SK-N-SH (cell line): Measurements from ENCODE around the gene MUC20. TPM values are rescaled to one million over a fixed set of nuclear protein-coding genes. Genes with fewer than 3 reads are reported as not detected.

Experiments
- CTCF ChIA-PET: fragments of 300-600, 350-600 bp; formaldehyde crosslinking; extraction: SDS; loops from one replicate; lab custom pipeline; 2021; lab: Yijun Ruan, JAX
- POLR2A ChIA-PET: fragments of 350-600 bp; sonication (Branson Sonifier 250); formaldehyde crosslinking; extraction: SDS; loops from one replicate; lab custom pipeline; 2020; ENCODE audit warnings: antibody characterized with exemption, inconsistent platforms; lab: Yijun Ruan, JAX
- DNase-seq: peaks from one replicate; pipeline ENCODE4 v3.0.0; 2012
- H2AFZ ChIP-seq: fragments of 200-600 bp; sonication (generic); 2 replicates; pipeline ENCODE4 v1.8.1; 2016; ENCODE audit warnings: antibody characterized with exemption, mild to moderate bottlenecking, low read depth
- H3F3A ChIP-seq: fragments of 200-600 bp; sonication (generic); replicated peaks from 2 replicates; pipeline ENCODE3; 2016; ENCODE audit warnings: antibody characterized with exemption, mild to moderate bottlenecking; ENCODE audit not compliant: insufficient read depth
- H3K27ac ChIP-seq, 2 experiments: fragments of 200-500 bp in 1 of 2; fragments of 200-600 bp in 1 of 2; sonication (Bioruptor generic) in 1 of 2; sonication (generic), shearing (Covaris generic) in 1 of 2; 2 replicates each; pipeline versions ENCODE4 v1.5.1 to v1.6.1; 2014 to 2016; ENCODE audit warnings: low read depth in 2 of 2, inconsistent platforms in 1 of 2, low read length in 1 of 2, mild to moderate bottlenecking in 1 of 2, mixed read lengths in 1 of 2
- H3K27me3 ChIP-seq: fragments of 200-600 bp; sonication (generic), shearing (Covaris generic); 2 replicates; pipeline ENCODE4 v1.6.1; 2016; ENCODE audit warnings: mixed run types; ENCODE audit not compliant: insufficient read depth
- H3K36me3 ChIP-seq, 2 experiments: fragments of 200-500 bp in 1 of 2; fragments of 200-600 bp in 1 of 2; sonication (Bioruptor generic) in 1 of 2; sonication (generic) in 1 of 2; replicated peaks in 1 of 2; 2 replicates each; pipeline versions ENCODE3 to v1.5.1; 2014 to 2016; ENCODE audit warnings: low read length in 1 of 2, mild to moderate bottlenecking in 1 of 2; ENCODE audit not compliant: insufficient read depth in 2 of 2, control insufficient read depth in 1 of 2
- H3K4me1 ChIP-seq, 2 experiments: fragments of 200-500 bp in 1 of 2; fragments of 200-600 bp in 1 of 2; sonication (Bioruptor generic) in 1 of 2; sonication (generic), shearing (Covaris generic) in 1 of 2; 2 replicates each; pipeline versions ENCODE4 v1.5.1 to v1.6.1; 2014 to 2016; ENCODE audit warnings: low read depth in 1 of 2, low read length in 1 of 2, mixed run types in 1 of 2; ENCODE audit not compliant: insufficient read depth in 2 of 2, control insufficient read depth in 1 of 2
- H3K4me2 ChIP-seq: fragments of 200-600 bp; sonication (generic), shearing (Covaris generic); 2 replicates; pipeline ENCODE4 v1.6.1; 2017; ENCODE audit warnings: mixed run types
- H3K4me3 ChIP-seq, 2 experiments: fragments of 200-500 bp in 1 of 2; fragments of 200-600 bp in 1 of 2; sonication (Bioruptor generic) in 1 of 2; sonication (generic), shearing (Covaris generic) in 1 of 2; 2 replicates each; pipeline versions ENCODE4 v1.5.1 to v1.8.1; 2014 to 2016; ENCODE audit warnings: low read depth in 2 of 2, inconsistent platforms in 1 of 2, low read length in 1 of 2, mild to moderate bottlenecking in 1 of 2, mixed read lengths in 1 of 2, moderate library complexity in 1 of 2
- H3K79me2 ChIP-seq: fragments of 200-600 bp; sonication (generic); 2 replicates; pipeline ENCODE4 v1.8.1; 2017; ENCODE audit warnings: mild to moderate bottlenecking; ENCODE audit not compliant: insufficient read depth
- H3K9ac ChIP-seq: fragments of 200-600 bp; sonication (generic); 2 replicates; pipeline ENCODE4 v1.6.1; 2017; ENCODE audit warnings: mixed run types
- H3K9me2 ChIP-seq: fragments of 200-600 bp; sonication (generic); 2 replicates; pipeline ENCODE4 v1.6.1; 2017; ENCODE audit warnings: mixed run types
- H3K9me3 ChIP-seq: fragments of 200-600 bp; sonication (generic); 2 replicates; pipeline ENCODE4 v1.6.1; 2017; ENCODE audit warnings: mixed run types, mild to moderate bottlenecking, moderate library complexity
- H4K20me1 ChIP-seq: fragments of 200-600 bp; sonication (generic); 2 replicates; pipeline ENCODE4 v1.6.1; 2017; ENCODE audit warnings: mild to moderate bottlenecking, mixed run types; ENCODE audit not compliant: insufficient read depth
- CHD2 ChIP-seq: fragments of 150-350 bp; IDR thresholded peaks from 2 replicates; pipeline ENCODE4 v1.6.1; 2018; ENCODE audit warnings: low read length; ENCODE audit not compliant: partially characterized antibody
- EP300 ChIP-seq, 2 experiments: IDR thresholded peaks; 2 replicates each; pipeline versions ENCODE4 v1.4.0 to v1.6.1; 2012; ENCODE audit warnings: borderline replicate concordance in 1 of 2, low read depth in 1 of 2, low read length in 1 of 2
- FOSL2 ChIP-seq: IDR thresholded peaks from 2 replicates; pipeline ENCODE4 v1.4.0; 2012; ENCODE audit warnings: low read depth, mild to moderate bottlenecking, moderate library complexity, borderline replicate concordance
- FOXJ3 ChIP-seq: sonication (generic); formaldehyde crosslinking; IDR thresholded peaks from 2 replicates; pipeline ENCODE4 v1.5.1; 2020; ENCODE audit warnings: mild to moderate bottlenecking, missing genetic modification reagents
- FOXM1 ChIP-seq: IDR thresholded peaks from 2 replicates; pipeline ENCODE4 v1.4.0; 2012; ENCODE audit warnings: low read depth, mild to moderate bottlenecking
- GABPA ChIP-seq: IDR thresholded peaks from 2 replicates; pipeline ENCODE4 v1.4.0; 2012; ENCODE audit warnings: low read depth, mild to moderate bottlenecking
- IRF3 ChIP-seq: fragments of 150-350 bp; IDR thresholded peaks from 2 replicates; pipeline ENCODE4 v1.6.1; 2016; ENCODE audit warnings: mild to moderate bottlenecking, low read depth, low read length
- JUND ChIP-seq: IDR thresholded peaks from 2 replicates; pipeline ENCODE4 v1.4.0; 2012
- MEF2A ChIP-seq: IDR thresholded peaks from 2 replicates; pipeline ENCODE4 v1.4.0; 2012; ENCODE audit warnings: low read depth, borderline replicate concordance
- MXI1 ChIP-seq: IDR thresholded peaks from 2 replicates; pipeline ENCODE4 v1.6.1; 2012; ENCODE audit warnings: mild to moderate bottlenecking, low read depth, low read length, improper control_type of control experiment
- RAD21 ChIP-seq: IDR thresholded peaks from 2 replicates; pipeline ENCODE4 v1.6.1; 2012; ENCODE audit warnings: mild to moderate bottlenecking, low read length
- RFX5 ChIP-seq: IDR thresholded peaks from 2 replicates; pipeline ENCODE4 v1.6.1; 2012; ENCODE audit warnings: mild to moderate bottlenecking, improper control_type of control experiment, low read length
- SIN3A ChIP-seq: IDR thresholded peaks from 2 replicates; pipeline ENCODE4 v1.6.1; 2012; ENCODE audit warnings: low read depth, mild to moderate bottlenecking, low read length, moderate library complexity, borderline replicate concordance
- TCF12 ChIP-seq: IDR thresholded peaks from 2 replicates; pipeline ENCODE4 v1.4.0; 2012
- TEAD4 ChIP-seq: IDR thresholded peaks from 2 replicates; pipeline ENCODE4 v1.4.0; 2012; ENCODE audit warnings: mild to moderate bottlenecking, borderline replicate concordance; ENCODE audit not compliant: insufficient read depth
- YY1 ChIP-seq: IDR thresholded peaks from 2 replicates; pipeline ENCODE4 v1.4.0; 2012; ENCODE audit warnings: low read depth, mild to moderate bottlenecking
- ZBTB33 ChIP-seq: IDR thresholded peaks from 2 replicates; pipeline ENCODE4 v1.4.0; 2012; ENCODE audit warnings: low read depth, borderline replicate concordance
- WGBS: methylation state at CpG from one replicate; pipeline ENCODE4 v1.1.6; 2017; ENCODE audit warnings: low lambda C conversion rate; 5-methylcytosine and 5-hydroxymethylcytosine counted together
- polyA plus RNA-seq, 3 experiments: library from polyadenylated mRNA; depleted of rRNA; stranded (reverse); fragments of >200 nt; gene quantifications; 2 replicates each; pipeline ENCODE4 v1.2.3, GENCODE V29; 2012

MUC20 gene
- polyA plus RNA-seq, 1 of the 3 experiments (the other 2 are of a cell fraction), result 0.31 TPM

GRCh38 chr3:195762249-195762585 lies 41.4 kb downstream of the MUC20 start:
- H3K27me3 ChIP-seq, result peaks cover 46% of the 10 kb centered on the region
- H3K9ac ChIP-seq, result no peak overlapping the region
- no peak overlapping the region for H3K4me3 ChIP-seq
- no peaks in the 10 kb centered on the region for H3K9me2 ChIP-seq
- CTCF ChIA-PET, result interaction anchor here (1.0 kb wide), 1 partner anchor 14 kb away, joined by 3 read pairs; no protein-coding TSS in a partner anchor
- no peaks in the 10 kb centered on the region for H3K9me3 ChIP-seq
- H3K4me2 ChIP-seq, result no peak overlapping the region
- POLR2A ChIA-PET, result no interaction called here
- H4K20me1 ChIP-seq, result no peaks in the 10 kb centered on the region
- WGBS, result 40% methylated on average over 1 of the region's 36 CpGs
- no peak overlapping the region for H2AFZ ChIP-seq
- no peak overlapping the region for H3K27ac ChIP-seq
- no peaks in the 10 kb centered on the region for H3K79me2 ChIP-seq
- H3K36me3 ChIP-seq, result no peaks in the 10 kb centered on the region
- TF ChIP-seq FOSL2 (no peak), CHD2 (no peak), YY1 (no peak), ZBTB33 (no peak), MXI1 (no peak), FOXJ3 (CRISPR knock-in tag) (no peak), MEF2A (no peak), GABPA (no peak), RAD21 (no peak), SIN3A (no peak), IRF3 (no peak), TCF12 (no peak)
- no peaks in the 10 kb centered on the region for H3F3A ChIP-seq
- no peak for DNase-seq
- H3K4me1 ChIP-seq, result peaks cover 0 to 9% of the 10 kb centered on the region in 2 experiments; a peak in 1 of 4 replicates

- TF ChIP-seq FOXM1 (no peak), TEAD4 (no peak), EP300 (IDR thresholded peaks at IDR 0.05; ENCODE audit: borderline replicate concordance in 1 of 2, low read depth in 1 of 2, low read length in 1 of 2) (no peak), FOXJ3 (CRISPR knock-in tag) (no peak), JUND (no peak), MEF2A (no peak), RFX5 (no peak), YY1 (no peak)
- no peaks in the 10 kb centered on the region for H3K36me3 ChIP-seq
- no peak overlapping the region for H3K4me3 ChIP-seq
- 23% methylated on average over 6 of the region's 43 CpGs for WGBS
- no peaks in the 10 kb centered on the region for H3K9me2 ChIP-seq
- H3K9me3 ChIP-seq, result no peaks in the 10 kb centered on the region
- ChIA-PET POLR2A (no interaction called here), CTCF (no interaction called here)
- no peak overlapping the region for H2AFZ ChIP-seq
- no peak overlapping the region for H3K4me2 ChIP-seq
- H4K20me1 ChIP-seq, result no peaks in the 10 kb centered on the region
- H3K79me2 ChIP-seq, result no peaks in the 10 kb centered on the region
- no peak overlapping the region for H3K9ac ChIP-seq
- H3K27me3 ChIP-seq, result peaks cover 42% of the 10 kb centered on the region
- H3K4me1 ChIP-seq, result peaks cover 0 to 5% of the 10 kb centered on the region in 2 experiments; a peak in 1 of 4 replicates
- no peak overlapping the region for H3K27ac ChIP-seq
- no peak for DNase-seq
- no peaks in the 10 kb centered on the region for H3F3A ChIP-seq
Measured at GRCh38 chr3:195762611-195763010, 41.8 kb downstream of the MUC20 start.
